Measurements from ENCODE around the gene PLOD3. TPM values are rescaled to one million over a fixed set of nuclear protein-coding genes. Genes with fewer than 3 reads are reported as not detected.

Gene PLOD3
- total RNA-seq, 1 donor = 90.2 TPM

- DNase-seq (ENCODE audit: low read depth) = no peak
- no peak overlapping the region for H3K4me3 ChIP-seq (ENCODE audit: low read depth, low read length)
- TF ChIP-seq CTCF (IDR thresholded peaks at IDR 0.05; ENCODE audit: insufficient read depth, low read depth, low read length) = no peak
These were observed 5.0 kb upstream of the PLOD3 start for GRCh38 chr7:101222275-101222830.

- no peak for DNase-seq (ENCODE audit: low read depth)
- H3K4me3 ChIP-seq (ENCODE audit: low read depth, low read length) = no peak overlapping the region
- TF ChIP-seq CTCF (IDR thresholded peaks at IDR 0.05; ENCODE audit: insufficient read depth, low read depth, low read length) = no peak
These were observed 2.9 kb upstream of the PLOD3 start for GRCh38 chr7:101220295-101220694.

- no peak for TF ChIP-seq CTCF (IDR thresholded peaks at IDR 0.05; ENCODE audit: insufficient read depth, low read depth, low read length)
- DNase-seq (ENCODE audit: low read depth) = peak; percentile 35
- H3K4me3 ChIP-seq (ENCODE audit: low read depth, low read length) = peak overlapping the region; percentile 99
These were observed 1.1 kb upstream of the PLOD3 start for GRCh38 chr7:101218236-101219125.

- TF ChIP-seq CTCF (IDR thresholded peaks at IDR 0.05; ENCODE audit: insufficient read depth, low read depth, low read length) = peak; percentile 12
- peak overlapping the region; percentile 99 for H3K4me3 ChIP-seq (ENCODE audit: low read depth, low read length)
- no peak for DNase-seq (ENCODE audit: low read depth)
These were observed 457 bp downstream of the PLOD3 start for GRCh38 chr7:101216860-101217387.

- peak overlapping the region; percentile 99 for H3K4me3 ChIP-seq (ENCODE audit: low read depth, low read length)
- no peak for TF ChIP-seq CTCF (IDR thresholded peaks at IDR 0.05; ENCODE audit: insufficient read depth, low read depth, low read length)
- DNase-seq (ENCODE audit: low read depth) = peak; percentile 34
These were observed 1.2 kb downstream of the PLOD3 start for GRCh38 chr7:101216001-101216859.

GRCh38 chr7:101212014-101212413 is 5.4 kb downstream of the PLOD3 start:
- no peak for DNase-seq (ENCODE audit: low read depth)
- no peak for TF ChIP-seq CTCF (IDR thresholded peaks at IDR 0.05; ENCODE audit: insufficient read depth, low read depth, low read length)
- no peak overlapping the region for H3K4me3 ChIP-seq (ENCODE audit: low read depth, low read length)

All from fibroblast of villous mesenchyme (primary cell).